Stimulated activated CD8-positive, alpha-beta memory T cell treated with anti-CD3 and anti-CD28 coated beads, Interleukin-2, amount 100 ng/mL, for 48 hours (primary cell): Measurements from ENCODE around the gene KIF11.
"Not testable (repeated sequence)": the region's sequence is repeated elsewhere in the genome, so short reads cannot be mapped to it uniquely, and the experiment has no call there.

Experiments
- DNase-seq, 2 donors: peaks; one replicate each; pipeline ENCODE4 v3.0.0-alpha.2; 2020; ENCODE audit warnings: low read depth in 2 of 2

The KIF11 gene

DNA sequence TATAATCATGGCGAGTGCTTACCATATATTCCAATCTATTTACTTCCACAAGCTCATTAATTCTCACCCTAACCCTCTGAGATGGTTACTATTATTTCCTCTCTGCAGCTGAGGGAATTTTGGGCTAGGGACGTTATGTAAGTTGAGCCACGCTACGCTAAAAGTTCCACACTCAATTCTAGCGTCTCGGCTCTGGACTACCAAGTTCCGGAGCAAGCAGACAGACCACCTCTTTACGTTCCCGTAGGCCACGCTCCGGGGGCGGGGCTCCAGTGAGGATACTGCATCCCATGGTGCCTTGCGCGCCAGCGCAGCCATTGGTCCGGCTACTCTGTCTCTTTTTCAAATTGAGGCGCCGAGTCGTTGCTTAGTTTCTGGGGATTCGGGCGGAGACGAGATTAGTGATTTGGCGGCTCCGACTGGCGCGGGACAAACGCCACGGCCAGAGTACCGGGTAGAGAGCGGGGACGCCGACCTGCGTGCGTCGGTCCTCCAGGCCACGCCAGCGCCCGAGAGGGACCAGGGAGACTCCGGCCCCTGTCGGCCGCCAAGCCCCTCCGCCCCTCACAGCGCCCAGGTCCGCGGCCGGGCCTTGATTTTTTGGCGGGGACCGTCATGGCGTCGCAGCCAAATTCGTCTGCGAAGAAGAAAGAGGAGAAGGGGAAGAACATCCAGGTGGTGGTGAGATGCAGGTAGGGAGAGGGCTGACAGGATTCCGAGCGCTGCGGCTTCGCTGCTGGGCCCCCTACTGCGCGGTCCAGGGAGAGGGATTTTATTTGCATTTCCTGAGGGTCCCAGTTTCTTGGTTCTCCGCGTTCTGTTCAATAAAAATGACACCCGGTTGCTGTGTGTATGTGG, at the start of gene KIF11:
Gene KIF11, plus strand, starts transcription at position 370 of the 858 bp plus-strand sequence. Its CDS starts 246 bp downstream, at position 616.
- DNase-seq, result peak; percentile 97 to 98

- DNase-seq, result no peak
Measured at GRCh38 chr10:92544296-92544695, 48.6 kb upstream of the KIF11 start.

- DNase-seq, result no peak
Measured at GRCh38 chr10:92545556-92545955, 47.4 kb upstream of the KIF11 start.

- no peak for DNase-seq
Measured at GRCh38 chr10:92547676-92548075, 45.3 kb upstream of the KIF11 start.

GRCh38 chr10:92550924-92551323, 42.0 kb upstream of the KIF11 start:
- no peak for DNase-seq

DNA sequence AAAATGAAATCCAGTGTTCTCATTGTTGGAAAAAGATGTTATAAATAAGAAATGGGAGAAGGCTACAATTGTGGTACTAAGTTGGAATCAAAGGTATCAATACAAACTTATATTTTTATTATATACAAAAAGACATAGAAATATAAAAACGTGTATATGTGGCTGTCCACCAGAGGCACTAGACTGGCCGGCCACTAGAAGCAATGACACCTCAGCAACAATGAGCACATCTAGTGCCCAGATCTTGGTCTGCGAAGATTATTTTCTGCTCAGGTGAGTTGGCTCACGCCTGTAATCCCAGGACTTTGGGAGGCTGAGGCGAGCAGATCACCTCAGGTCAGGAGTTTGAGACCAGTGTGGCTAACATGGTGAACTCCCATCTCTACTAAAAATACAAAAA, 40.6 kb upstream of the KIF11 start:
- DNase-seq, result no peak

- DNase-seq, result no peak
Measured at GRCh38 chr10:92553959-92554358, 39.0 kb upstream of the KIF11 start.

GRCh38 chr10:92559046-92559445, 33.9 kb upstream of the KIF11 start:
- no peak for DNase-seq

DNA sequence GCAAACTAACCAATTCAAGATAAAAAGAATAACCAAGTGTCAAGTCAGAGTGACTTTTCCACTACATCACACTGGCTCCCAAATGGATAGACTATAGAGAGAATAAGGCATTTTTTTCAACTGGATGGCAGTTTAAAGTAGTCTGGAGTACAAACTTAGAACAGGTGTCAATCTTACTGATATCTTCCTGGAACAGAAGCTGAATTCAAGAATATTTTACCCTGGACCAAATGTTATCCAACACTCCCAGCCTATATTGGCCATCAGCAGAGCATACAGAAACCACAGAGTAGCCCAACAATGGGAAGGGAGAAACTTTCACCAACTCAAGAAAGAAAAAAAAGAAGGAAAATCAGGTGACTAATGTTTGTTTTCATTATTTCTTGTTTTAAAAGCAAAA, 30.5 kb upstream of the KIF11 start:
- DNase-seq, result no peak

DNA sequence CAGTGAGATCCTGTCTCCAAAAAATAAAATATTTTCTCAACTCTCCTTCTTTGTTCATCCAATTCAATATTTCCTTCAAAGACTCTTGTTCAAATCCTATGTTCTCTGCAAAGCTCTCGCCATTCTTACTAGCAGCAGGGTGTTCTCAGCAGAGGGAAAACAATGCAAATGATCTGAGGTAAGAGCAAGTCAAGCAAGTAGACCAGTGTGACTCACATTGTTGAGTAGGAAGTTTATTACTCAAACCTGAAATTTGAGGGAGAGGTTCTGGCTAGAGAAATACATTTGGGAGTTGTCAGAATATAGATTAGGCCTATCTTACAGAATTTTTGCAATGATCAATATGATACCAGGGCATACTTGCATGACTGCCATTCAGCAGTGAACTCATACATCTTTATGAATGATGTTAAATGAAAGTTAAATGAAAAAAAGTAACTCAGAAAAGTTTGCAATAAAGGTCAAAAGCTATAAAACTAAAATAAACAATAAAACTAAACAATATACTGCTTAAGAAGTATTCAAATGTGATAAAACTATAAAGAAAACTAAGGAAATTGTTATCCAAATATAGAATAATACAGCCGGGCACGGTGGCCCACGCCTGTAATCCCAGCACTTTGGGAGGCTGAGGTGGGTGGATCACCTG, 24.9 kb upstream of the KIF11 start:
- DNase-seq, result no peak

DNA sequence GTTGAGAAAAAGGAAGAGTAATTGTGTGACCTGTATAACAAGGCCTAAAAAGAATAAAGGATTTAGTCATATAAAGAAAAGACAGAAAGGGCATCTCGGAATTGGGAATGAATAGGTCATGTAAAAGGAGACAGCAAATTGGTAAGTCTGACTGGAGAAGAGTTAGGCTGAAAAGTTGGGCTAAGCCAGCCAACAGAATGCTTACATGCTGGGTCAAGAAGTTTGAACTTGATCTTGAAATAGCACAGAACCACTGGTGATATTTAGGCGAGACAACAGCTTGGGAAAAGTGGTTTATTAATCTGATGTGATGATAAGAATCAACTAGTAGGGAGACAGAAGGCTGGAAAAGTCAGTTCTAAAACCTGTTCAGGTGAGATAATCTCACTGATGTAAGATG, 23.9 kb upstream of the KIF11 start:
- DNase-seq, result no peak

GRCh38 chr10:92569663-92570062, 23.3 kb upstream of the KIF11 start:
- DNase-seq, result not testable (repeated sequence)

GRCh38 chr10:92571649-92572048, 21.3 kb upstream of the KIF11 start:
- no peak for DNase-seq

- DNase-seq, result no peak
Measured at GRCh38 chr10:92572362-92573090, 20.4 kb upstream of the KIF11 start.

DNA sequence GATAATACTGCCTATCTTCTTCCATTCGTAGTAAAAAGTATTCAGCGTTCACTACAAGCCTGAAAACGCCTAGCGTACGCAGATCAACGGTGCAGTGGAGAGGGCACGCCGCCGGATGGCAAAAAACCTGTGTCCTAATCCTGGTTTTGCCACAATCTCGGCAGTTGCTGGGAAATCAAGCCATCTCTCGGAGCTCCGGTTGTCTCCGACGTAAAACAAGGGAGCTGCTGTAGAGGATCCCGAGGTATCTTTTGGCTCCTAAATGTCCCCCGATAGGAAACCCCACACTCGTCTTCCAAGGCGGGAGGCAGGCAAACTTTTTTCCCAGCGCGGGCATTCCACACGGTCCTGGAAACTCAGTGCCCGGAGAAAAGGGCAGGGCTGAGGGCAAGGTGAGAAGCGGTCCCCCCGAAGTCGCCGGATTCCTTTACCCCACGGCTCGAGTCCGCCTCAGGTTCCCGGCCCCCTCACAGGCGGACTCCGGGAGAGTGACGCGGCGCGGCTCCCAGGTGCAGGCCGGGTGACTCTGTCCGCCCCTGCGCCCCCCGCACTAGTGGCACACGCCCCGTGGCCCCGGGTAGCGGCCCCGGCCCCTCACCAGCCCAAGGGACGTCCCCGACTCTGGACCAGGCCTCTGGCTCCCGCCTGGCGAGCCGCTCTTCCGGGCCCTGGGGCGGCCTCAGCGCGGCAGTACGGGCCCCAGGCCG, 19.7 kb upstream of the KIF11 start:
- no peak for DNase-seq

- DNase-seq, result peak; percentile 72 to 77
Measured at GRCh38 chr10:92573798-92574547, 19.0 kb upstream of the KIF11 start, which contains the start of gene IDE. TSS of gene IDE (minus strand) at chr10:92574093. CDS start at chr10:92574019, 74 bp downstream.

DNA sequence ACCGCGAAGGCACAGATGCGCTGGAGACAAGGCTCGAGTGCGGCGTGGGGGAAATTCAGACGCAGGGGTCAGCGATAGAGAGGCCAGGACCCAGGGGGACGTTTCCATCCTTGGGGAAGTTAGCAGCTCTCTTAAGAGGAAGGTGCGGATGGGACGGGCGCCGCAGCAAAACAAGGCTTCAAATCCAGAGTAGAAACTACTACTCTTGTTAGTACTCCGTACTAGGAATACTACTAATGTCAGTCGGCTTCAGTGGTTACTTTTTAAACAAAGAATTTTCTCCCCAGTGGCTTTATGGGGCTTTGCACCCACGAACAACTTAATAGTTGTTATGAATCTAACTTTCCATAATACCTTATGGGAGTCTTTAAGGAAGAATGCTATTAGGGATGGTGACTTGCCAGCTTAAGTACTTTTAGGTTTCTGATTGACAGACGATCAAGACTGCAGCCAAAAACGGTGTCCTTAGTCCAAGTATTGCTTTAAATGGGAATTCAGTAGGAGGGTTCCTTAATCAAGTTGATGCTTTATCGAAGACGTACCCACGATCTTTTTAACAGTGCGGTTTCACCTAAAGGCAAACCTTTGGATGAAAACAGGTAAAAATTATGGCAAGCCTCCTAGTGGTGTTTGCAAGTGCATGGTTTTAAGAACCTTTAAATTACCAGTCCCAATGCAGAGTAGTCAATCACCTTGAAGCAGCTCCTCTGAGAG, 18.2 kb upstream of the KIF11 start:
- no peak for DNase-seq

GRCh38 chr10:92575961-92576360, 17.0 kb upstream of the KIF11 start:
- DNase-seq, result no peak

GRCh38 chr10:92582347-92582746, 10.6 kb upstream of the KIF11 start:
- DNase-seq, result not testable (repeated sequence)
